Myocyte (in vitro differentiated cells): Measurements from ENCODE around the gene HNMT. TPM values are rescaled to one million over a fixed set of nuclear protein-coding genes. Genes with fewer than 3 reads are reported as not detected.
"Not testable (repeated sequence)": the region's sequence is repeated elsewhere in the genome, so short reads cannot be mapped to it uniquely, and the experiment has no call there.

ENCODE experiments used
- DNase-seq: peaks from one replicate; pipeline ENCODE4 v3.0.0-alpha.2; 2012; ENCODE audit warnings: low read depth
- total RNA-seq: library from RNA; depleted of rRNA; stranded (reverse); fragments of >200 nt; gene quantifications from 2 replicates; pipeline ENCODE4 v1.2.3, GENCODE V29; 2014

The HNMT gene
- total RNA-seq, 1 donor from 2014 or later, result 43.8 TPM

DNA sequence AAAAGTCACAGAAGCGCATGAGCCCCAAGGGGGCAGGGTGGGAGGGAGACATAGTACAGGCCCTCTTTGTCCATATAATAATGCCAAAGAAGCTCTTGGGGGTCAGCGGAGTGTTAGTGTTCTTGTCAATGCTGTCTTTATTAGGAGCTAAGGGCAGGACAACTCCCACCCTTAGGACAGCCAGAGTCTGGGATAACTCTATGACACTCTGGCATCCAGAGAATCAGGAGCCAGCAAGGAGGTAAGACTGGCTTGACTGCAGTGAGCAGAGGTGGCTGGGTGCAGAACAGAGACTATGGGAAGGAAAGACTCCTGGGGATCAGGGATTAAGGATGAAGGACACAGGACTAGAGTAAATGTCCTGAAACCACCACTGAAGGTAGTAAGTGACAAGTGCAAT lies 19.0 kb upstream of the HNMT start:
- DNase-seq, result no peak

DNA sequence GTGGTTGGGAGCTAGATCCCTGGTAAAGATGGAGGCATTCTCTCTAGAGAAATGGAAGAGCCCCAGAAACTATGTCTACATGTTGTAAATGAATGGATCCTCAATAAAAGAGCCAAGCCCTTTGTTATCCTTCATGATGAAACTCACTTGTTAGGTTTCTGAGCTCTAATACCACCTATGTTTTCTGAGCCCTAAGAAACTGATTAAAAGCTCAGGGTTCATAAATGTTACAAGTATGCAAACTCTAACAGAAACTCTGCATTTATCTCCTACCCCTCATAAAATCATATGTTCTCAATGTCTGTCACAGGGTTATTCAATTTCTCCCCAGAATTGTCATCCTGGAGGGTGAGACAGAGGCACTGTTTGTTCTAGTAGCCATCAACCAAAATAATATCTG lies 18.0 kb upstream of the HNMT start:
- DNase-seq, result no peak

DNA sequence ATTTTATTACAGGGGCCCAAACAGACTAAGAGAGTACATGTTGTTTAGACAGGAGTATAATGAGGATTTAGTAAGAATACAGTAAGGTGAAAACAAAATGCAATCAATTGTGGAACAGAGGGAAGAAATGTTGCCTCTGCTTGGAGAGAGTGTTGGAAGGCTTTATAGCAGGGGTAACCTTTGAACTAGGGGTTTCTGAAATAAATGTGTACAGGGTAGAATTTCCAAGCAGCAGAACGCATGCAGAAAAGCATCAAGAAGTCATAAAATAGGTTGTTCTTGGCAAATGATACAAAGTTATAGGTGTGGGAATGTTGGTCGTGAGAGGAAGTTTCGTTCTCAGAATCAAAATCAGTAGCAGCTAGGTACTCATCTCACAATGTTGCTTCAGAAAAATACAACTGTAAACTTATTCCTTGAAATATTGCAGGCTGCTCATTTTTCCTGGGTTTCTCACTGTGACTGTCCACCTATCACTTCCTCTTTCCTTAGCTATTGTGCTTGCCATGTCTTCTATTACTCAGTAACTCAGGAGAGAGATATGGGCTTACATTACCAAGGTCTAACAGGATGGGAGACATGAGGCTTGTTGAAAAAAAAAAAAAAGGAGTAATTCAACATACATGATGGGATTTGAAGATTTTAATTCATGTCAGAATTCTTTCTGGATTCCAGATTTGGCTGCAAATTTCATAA lies 17.1 kb upstream of the HNMT start:
- DNase-seq, result no peak

DNA sequence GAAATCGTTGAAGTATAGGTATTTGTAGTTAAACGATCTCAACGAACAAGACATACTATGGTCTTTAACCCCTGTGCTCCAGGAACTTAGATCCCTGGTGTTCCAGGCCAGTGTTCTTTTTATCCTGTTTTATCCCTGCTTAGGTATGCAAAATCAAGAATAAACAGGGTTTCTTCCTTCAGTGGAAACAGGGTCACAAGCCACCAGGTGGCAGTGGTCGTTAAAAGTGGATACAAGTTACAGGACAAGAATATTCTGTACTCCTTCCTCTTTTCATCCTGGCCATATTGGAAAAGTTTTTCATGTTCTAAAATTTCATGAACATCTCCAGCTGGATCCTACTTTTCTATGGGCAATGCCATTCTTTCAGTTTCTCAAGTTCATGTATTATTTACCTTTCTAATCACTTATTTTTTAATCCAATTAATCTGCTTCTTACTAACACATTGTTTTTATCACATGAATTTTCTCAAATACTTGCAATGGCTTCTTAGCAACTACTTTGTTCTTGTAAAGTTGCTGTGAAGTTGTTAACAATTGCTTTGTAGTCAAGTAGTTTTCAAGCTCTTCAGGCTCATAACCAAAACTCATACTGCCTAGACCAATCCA lies 16.4 kb upstream of the HNMT start:
- peak; percentile 77 for DNase-seq

DNA sequence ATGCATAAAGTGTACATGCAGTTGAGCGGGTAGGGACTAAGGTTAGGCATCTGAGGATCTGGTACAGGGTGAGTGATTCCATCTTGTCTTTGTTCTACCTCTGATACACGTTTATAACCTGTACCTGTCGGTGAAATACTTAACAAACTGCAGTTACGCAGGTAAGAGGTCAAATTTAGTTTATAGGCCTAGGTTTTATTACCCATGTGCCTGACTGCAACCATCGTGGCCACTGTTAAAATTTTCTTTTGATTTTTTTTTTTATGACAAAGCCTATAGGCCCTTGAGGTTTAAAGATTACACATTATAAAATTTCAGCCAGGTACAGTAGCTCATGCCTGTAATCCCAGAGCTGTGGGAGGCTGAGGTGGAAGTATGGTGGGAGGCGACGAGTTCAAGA lies 15.4 kb upstream of the HNMT start:
- no peak for DNase-seq

DNA sequence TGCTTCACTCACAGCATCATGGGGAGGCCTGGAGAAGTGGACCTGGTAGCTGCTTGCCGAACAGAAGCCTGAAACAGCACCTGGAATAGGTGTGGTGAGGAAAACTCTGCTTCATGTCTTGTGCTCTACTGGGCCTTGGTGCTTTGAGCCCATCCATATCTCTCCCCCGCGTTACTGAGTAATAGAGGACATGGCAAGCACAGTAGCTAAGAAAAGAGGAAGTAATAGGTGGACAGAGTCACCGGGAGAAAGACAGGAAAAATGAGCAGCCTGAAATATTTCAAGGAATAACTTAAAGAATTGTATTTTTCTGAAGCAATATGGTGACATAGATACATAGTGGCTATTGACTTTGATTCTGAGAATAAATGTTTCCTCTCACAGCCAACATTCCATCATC lies 14.0 kb upstream of the HNMT start:
- no peak for DNase-seq

DNA sequence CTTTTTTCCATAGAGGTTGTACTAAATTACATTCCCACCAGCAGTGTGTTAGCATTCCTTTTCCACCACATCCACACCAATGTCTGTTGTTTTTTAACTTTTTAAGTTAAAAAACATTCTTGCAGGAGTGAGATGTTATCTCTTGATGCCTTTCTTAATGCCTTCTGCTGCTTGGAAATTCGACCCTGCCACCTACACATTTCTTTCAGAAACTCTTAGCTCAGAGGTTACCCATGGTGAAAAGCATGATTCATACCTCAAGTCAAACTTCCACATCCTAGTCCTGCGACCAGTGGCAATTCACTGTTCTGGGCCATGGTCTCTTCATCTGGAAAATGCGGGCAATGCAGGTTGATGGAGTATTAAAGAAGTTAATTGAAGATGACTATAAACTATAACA lies 12.7 kb upstream of the HNMT start:
- DNase-seq, result no peak

DNA sequence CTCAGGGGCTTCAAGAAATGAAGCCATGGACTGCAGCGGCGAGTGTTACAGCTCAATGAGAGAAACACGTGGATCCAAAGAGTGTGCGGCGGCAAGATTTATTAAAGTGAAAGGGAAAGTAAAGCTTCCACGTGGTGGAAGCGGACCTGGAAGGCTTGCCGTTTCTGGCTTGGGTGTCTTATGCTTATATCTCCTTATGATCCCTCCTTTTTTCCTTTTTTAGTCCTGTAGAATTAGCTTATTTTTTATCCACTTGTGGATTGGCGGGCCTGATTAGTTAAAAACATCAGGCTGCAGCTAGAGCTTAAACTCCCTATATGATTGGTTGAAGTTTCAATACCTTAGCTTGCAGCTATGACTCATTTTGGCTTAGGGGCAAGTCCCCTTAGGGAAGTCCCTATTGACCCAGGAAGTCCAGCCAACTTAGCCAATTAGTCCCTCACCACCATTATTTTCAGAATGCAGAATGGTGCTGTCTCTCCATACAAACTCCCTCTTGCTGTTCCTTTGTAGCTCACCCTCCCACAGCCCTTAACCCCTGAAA lies 11.6 kb upstream of the HNMT start:
- peak; percentile 69 for DNase-seq

DNA sequence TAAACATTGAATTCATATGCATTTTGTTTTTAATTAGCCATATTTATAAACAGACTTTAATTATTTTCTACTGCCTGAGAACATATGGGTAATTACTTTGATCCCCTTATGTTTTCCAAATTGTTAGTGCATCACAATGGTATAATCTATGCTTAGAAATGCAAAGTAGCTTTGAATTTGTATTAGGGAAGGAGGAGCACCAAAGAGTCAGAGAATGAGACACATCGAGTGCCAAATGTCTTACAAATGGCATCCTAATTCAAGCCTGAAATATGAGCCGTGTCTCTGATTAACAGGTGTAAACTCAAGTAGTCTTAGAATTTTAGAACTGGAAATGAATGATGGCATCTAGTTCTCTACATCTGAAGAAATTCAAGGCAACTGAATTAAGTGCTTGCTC lies 8.7 kb upstream of the HNMT start:
- DNase-seq, result peak; percentile 34

DNA sequence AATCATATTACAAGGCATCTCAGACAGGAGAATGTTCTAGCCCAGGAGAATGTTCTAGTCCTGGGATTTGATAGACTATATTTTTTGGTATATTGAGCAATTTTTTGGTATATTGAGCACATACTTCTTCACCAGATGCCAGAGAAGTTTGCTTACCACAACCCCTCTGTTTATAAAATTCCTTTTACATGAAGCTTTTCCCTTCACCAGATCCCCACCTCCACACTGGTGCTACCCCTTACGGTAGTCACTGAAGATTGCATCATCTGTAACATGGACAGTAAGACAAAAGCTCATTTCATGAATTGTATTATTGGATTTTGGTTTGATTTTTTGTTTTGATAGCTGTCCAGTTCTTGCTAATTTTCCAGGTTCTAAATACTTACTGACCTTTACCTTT lies 7.2 kb upstream of the HNMT start:
- DNase-seq, result peak; percentile 46

DNA sequence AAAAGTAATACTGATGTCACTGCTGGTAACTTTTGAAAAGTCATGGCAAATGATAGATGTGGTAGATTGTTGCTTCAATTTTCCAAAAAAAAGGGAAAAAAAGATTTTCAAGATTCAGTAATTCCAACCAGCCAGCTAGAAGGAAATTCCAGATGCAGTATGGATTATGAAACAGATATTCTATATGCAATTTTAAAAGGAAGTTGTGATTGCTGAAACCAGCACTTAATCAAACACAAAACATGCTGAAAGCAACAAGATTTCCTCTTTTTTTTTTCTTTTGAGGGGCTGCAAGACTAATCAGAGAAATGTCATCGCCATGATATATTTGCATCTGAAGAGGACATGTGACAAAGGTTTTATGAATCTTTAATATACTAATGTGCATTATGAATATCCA lies 5.1 kb upstream of the HNMT start:
- no peak for DNase-seq

DNA sequence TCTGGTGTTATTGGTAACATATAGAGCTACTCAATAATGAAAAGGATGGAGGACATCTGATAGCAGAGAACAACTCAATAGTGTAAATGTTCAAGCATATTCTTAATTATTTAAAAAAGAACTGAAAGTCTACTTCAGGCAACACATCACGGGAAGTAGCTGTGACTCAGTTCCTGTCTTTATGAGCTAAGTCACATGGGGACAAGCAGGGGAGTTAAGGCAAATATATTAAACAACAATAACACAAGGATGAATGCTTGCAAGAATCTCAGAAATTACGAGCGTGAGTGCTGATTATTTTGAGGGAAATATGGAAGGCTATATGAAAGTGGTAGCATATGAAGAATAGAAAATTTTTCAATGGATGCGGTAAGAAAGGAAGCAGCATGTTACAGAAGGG lies 4.0 kb upstream of the HNMT start:
- no peak for DNase-seq

DNA sequence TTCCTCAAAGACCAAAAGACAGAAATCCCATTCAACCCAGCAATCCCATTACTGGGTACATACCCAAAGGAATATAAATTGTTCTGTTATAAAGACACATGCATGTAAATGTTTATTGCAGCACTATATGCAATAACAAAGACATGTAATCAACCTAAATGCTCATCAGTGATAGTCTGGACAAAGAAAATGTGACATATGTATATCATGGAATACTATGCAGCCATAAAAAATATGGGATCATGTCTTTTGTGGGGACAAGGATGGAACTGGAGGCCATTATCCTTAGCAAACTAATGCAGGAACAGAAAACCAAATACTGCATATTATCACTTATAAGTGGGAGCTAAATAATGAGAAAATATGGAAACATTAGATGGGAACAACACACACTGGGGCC lies 2.7 kb upstream of the HNMT start:
- DNase-seq, result no peak

DNA sequence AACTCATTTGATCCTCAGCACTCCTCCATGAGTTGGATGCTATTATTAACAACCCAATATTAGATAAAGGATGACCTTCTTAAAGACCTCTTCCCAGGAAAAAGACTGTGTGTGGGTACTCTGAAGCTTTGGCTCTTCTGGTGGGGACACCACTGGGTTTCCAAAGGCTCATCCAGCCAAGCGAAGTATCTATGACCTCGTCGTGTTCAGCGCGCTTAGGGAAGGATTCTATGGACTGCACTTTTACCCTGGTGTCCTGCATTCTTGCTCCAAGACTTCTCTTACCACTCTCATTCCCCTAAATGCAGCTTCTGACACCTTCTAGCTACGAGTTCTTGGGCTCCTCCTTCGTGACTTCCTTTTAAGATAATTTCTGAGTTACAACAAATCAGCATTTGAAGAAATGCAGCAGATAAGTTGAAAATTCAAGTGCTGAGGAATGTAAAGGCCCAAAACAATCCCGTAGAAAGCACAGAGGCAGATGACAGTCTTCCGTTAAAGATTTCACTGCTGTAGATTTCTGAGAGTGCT lies 673 bp upstream of the HNMT start:
- DNase-seq, result no peak

DNA sequence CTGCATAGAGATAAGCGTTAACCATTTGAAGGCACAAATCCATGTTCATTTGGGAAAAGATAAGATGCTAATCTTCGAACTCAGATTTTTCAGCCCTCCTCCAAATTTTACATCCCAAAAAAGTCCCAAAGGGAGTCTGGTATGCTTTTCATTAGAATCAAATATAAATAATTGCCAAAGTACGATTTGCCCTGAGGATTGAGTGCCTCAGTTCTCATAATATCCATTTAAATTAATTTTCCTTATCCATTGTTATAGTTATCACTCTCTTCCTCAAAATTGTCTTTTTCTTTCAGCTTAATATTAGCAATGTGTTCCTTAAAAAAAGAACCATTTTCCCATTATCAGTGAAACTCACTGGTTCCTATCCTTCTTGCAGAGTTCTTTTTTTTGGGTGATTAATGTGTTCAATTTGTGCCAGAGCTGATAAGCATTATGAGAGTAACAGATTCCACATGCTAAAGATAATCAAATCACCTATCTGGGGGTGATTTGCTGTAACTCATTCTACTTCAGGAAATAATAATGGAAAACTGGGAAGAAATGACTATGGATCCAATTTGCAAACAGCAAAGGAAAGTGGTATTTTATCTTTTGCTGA lies 686 bp downstream of the HNMT start:
- peak; percentile 18 for DNase-seq

DNA sequence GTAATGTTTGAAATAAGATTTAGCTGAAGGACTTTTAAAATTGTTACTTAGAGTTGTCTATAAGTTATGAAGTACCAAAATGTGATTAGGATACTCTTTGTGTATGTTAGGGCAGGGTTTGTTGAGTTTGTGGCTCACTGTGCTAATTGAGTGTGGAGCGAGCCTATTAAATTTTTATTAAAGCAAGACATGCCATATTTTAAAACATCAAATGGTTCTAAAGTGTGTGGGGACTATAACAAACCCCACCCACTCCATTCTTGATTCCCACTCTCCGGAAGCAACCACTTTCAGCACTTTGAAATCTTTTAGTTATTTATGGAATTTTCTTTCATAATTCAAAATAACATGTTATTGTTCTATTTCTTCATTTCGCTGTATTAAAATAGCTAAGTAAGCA lies 1.8 kb downstream of the HNMT start:
- DNase-seq, result no peak

DNA sequence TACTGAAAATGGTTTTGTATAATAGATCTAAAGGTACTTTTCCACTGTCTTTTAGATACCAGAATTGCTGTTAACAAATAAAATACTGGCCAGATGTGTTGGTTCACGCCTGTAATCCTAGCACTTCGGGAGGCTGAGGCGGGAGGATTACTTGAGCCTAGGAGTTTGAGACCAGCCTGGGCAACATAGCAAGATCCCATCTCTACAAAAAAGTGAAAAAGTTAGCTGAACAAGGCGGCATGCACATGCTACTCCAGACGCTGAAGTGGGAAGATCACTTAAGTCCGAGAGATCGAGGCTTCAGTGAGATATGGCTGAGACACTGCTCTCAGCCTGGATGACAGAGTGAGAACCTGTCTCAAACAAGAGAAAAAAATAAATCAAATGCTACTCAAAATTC lies 2.8 kb downstream of the HNMT start:
- DNase-seq, result no peak

DNA sequence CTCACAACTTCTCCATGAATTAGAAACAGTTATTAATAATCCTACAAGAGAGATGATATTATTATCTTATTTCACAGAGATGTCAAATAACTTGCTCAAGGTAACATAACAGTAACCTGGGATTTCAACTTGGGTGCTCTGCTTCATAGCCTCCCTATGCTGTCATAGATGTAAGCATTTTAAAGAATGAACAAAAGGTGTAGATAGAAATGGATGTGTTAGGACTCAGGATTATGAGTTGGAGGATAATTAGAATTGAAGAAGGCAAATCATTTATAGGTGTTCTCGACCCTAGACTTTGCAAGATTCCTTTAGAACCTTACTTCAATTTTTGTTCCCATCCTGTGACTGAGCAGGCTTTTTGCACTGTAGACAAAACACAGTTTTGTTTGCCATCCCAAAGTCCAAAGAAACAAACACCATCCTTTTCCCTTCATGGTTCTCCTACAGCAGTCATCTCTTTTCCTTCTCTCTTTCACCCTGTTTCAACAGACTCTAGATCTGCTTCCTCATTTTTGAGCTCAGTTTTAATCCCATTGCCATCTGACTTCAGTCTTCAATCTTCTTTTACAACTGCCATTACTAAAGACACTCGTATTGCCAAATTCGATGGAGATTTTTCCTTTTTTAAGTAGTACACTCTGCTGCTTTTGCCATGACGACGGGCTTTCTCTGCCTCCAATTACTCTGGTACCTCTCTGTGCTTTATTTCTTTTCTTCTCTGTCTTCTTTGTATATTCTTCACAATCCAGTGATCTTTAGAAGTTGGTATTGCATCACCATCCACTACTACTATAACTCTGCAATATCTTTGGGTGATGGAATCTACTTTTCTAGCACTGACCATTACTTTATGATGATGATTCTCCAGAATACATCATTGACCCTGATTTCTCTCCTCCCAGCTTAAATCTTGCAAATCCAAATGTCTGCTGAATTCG lies 4.5 kb downstream of the HNMT start:
- no peak for DNase-seq

DNA sequence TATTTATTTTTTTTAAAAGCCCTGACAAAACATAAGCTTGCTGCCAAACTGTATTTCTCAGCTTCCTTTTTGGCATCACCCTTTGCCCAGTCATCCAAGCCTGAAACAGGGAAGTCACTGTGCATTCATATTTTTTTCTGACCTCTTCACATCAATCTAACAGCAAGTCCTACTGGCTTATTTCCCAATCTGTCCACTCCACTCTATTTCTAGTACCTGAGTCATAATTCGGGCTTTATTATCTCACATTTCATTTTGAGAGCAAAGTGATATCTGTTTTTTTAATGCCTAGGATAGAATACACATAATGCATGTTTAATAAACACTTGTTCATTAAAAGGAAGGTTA lies 5.1 kb downstream of the HNMT start:
- DNase-seq, result peak; percentile 83

DNA sequence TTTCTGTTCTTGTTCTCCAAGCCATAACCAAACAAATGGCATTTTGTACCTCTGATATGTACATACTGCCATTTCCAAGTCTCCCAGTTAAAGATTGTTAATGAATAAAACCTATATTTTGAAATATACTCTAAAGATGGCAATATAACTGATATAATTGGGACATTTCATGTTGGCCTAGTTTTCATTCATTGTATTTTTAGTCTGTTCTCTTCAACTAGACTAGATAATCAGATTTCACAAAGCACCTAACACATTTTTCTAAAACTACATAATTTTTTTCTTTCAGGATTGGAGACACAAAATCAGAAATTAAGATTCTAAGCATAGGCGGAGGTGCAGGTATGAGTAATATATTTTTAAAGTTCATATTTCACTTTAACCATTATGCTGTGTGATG lies 5.6 kb downstream of the HNMT start:
- no peak for DNase-seq

DNA sequence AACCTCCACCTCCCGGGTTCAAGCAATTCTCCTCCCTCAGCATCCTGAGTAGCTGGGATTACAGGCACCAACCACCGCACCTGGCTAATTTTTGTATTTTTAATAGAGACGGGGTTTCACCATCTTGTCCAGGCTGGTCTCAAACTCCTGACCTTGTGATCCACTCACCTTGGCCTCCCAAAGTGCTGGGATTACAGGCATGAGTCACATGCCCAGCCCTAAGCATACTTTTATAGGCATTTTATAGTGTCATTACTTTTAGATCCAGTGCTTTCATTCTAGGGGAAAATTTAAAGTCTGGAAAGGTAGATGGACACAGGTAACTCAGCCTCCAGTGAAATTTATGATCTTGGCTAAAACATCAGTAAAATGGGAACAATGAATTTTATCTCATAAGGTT lies 7.0 kb downstream of the HNMT start:
- DNase-seq, result not testable (repeated sequence)
